ENCODE measurements around the gene SYMPK.

SYMPK gene

DNA sequence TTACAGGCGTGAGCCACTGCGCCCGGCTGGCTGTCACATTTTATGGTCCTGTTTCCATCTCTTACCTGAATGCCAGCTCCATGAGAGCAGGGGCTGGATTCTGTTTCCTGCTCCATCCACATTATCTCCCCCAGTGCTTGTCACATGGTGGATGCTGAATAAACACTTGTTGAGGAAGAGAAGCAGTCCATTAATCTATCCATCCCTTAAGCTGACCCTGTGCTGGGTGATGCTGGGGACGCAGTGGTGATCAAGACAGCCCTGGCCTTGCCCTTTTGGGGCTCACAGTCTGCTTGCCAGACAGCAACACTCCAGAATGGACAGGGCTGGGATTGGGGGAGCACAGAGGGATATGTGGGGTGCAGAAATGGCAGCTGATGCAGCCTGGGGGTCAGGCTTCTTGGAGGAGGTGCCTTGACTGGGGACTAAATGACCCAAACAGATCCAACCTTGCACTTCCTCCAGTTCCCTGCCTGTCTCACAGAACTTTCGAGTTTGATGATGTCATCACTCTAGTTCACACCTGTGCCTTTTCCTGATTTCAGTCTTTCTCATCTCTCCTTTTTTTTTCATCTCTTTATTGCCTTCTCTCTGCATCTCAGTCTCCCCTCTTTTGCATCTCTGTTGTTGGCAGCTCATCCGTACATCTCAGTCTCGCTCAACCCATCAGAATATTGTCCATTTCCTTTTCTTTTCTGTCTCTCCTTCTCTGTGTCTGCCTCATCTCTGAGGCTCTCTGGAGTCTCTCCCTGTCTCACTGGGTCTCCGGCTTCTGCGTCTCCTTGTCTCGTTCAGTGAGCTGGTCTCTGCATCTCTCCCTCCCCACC lies 18.3 kb upstream of the SYMPK start:
- H3K9me3 ChIP-seq (ENCODE audit: insufficient read depth, low read length): no peaks in the 10 kb centered on the region
- H3K4me2 ChIP-seq (ENCODE audit: low read length): peak overlapping the region; percentile 99
- H3K36me3 ChIP-seq (replicated peaks; ENCODE audit: low read depth, low read length): peaks cover 11% of the 10 kb centered on the region
- H3K4me3 ChIP-seq (ENCODE audit: low read length): peak overlapping the region; percentile 86
- peak overlapping the region; percentile 96 for H3K9ac ChIP-seq (ENCODE audit: low read length)
- H3K79me2 ChIP-seq (ENCODE audit: low read length): peaks cover 21% of the 10 kb centered on the region
- no peaks in the 10 kb centered on the region for H3K27me3 ChIP-seq (ENCODE audit: low read depth, low read length)
- TF ChIP-seq EZH2phosphoT487 (IDR thresholded peaks at IDR 0.05; ENCODE audit: low read depth) (no peak), CTCF (IDR thresholded peaks at IDR 0.05; ENCODE audit: low read depth, low read length) (no peak)
- H3K4me1 ChIP-seq (ENCODE audit: low read length): peaks cover 45% of the 10 kb centered on the region
- H2AFZ ChIP-seq (ENCODE audit: low read depth, low read length): peak overlapping the region; percentile 1; the same call in 1 of the 2 replicates
- peak overlapping the region; percentile 84 for H3K27ac ChIP-seq (ENCODE audit: low read length)
- no peaks in the 10 kb centered on the region for H4K20me1 ChIP-seq (ENCODE audit: insufficient read depth, low read length)

DNA sequence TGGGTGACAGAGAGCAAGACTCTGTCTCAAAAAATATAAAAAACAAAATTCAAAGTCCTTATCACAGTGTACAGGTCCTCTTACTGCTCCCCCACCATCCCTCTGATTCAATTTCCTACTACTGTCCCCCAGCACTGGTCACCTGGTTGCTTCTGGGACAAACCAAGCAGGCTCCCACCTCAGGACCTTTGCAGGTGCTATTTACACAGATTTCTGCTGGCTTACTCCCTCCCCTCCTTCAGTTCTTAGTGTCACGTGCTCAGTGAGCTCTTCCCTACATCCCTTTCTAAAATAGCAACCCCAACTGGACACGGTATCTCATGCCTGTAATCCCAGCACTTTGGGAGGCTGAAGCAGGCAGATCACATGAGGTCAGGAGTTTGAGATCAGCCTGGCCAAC lies 17.0 kb upstream of the SYMPK start:
- TF ChIP-seq CTCF (IDR thresholded peaks at IDR 0.05; ENCODE audit: low read depth, low read length) (no peak), EZH2phosphoT487 (IDR thresholded peaks at IDR 0.05; ENCODE audit: low read depth) (no peak)
- Histone ChIP-seq H3K4me1 (ENCODE audit: low read length) (peaks cover 53% of the 10 kb centered on the region), H3K4me2 (ENCODE audit: low read length) (no peak overlapping the region)

GRCh38 chr19:45879055-45879454 lies 16.1 kb upstream of the SYMPK start:
- no peaks in the 10 kb centered on the region for H4K20me1 ChIP-seq (ENCODE audit: insufficient read depth, low read length)
- H3K4me2 ChIP-seq (ENCODE audit: low read length): no peak overlapping the region
- H3K9ac ChIP-seq (ENCODE audit: low read length): no peak overlapping the region
- no peaks in the 10 kb centered on the region for H3K9me3 ChIP-seq (ENCODE audit: insufficient read depth, low read length)
- H3K4me1 ChIP-seq (ENCODE audit: low read length): peaks cover 49% of the 10 kb centered on the region
- peaks cover under 1% of the 10 kb centered on the region for H3K36me3 ChIP-seq (replicated peaks; ENCODE audit: low read depth, low read length)
- H3K27me3 ChIP-seq (ENCODE audit: low read depth, low read length): no peaks in the 10 kb centered on the region
- TF ChIP-seq CTCF (IDR thresholded peaks at IDR 0.05; ENCODE audit: low read depth, low read length): no peak
- no peak for TF ChIP-seq EZH2phosphoT487 (IDR thresholded peaks at IDR 0.05; ENCODE audit: low read depth)
- no peak overlapping the region for H3K4me3 ChIP-seq (ENCODE audit: low read length)
- peaks cover 5% of the 10 kb centered on the region for H3K79me2 ChIP-seq (ENCODE audit: low read length)
- no peak overlapping the region for H2AFZ ChIP-seq (ENCODE audit: low read depth, low read length)
- no peak overlapping the region for H3K27ac ChIP-seq (ENCODE audit: low read length)

More for the DNA sequence above, 17.0 kb upstream of the SYMPK start:
- Histone ChIP-seq H3K79me2 (ENCODE audit: low read length) (peaks cover 14% of the 10 kb centered on the region), H3K4me3 (ENCODE audit: low read length) (no peak overlapping the region), H3K27me3 (ENCODE audit: low read depth, low read length) (no peaks in the 10 kb centered on the region), H3K36me3 (replicated peaks; ENCODE audit: low read depth, low read length) (peaks cover 10% of the 10 kb centered on the region), H3K9me3 (ENCODE audit: insufficient read depth, low read length) (no peaks in the 10 kb centered on the region), H4K20me1 (ENCODE audit: insufficient read depth, low read length) (no peaks in the 10 kb centered on the region), H3K9ac (ENCODE audit: low read length) (no peak overlapping the region), H2AFZ (ENCODE audit: low read depth, low read length) (no peak overlapping the region), H3K27ac (ENCODE audit: low read length) (no peak overlapping the region)

- H3K4me3 ChIP-seq (ENCODE audit: low read length): no peak overlapping the region
- no peak overlapping the region for H3K9ac ChIP-seq (ENCODE audit: low read length)
- no peak overlapping the region for H3K27ac ChIP-seq (ENCODE audit: low read length)
- TF ChIP-seq EZH2phosphoT487 (IDR thresholded peaks at IDR 0.05; ENCODE audit: low read depth) (no peak), CTCF (IDR thresholded peaks at IDR 0.05; ENCODE audit: low read depth, low read length) (no peak)
- H3K27me3 ChIP-seq (ENCODE audit: low read depth, low read length): no peaks in the 10 kb centered on the region
- H3K36me3 ChIP-seq (replicated peaks; ENCODE audit: low read depth, low read length): no peaks in the 10 kb centered on the region
- H4K20me1 ChIP-seq (ENCODE audit: insufficient read depth, low read length): no peaks in the 10 kb centered on the region
- no peak overlapping the region for H3K4me2 ChIP-seq (ENCODE audit: low read length)
- no peak overlapping the region; the same call in 1 of the 2 replicates for H2AFZ ChIP-seq (ENCODE audit: low read depth, low read length)
- peaks cover 45% of the 10 kb centered on the region for H3K4me1 ChIP-seq (ENCODE audit: low read length)
- no peaks in the 10 kb centered on the region for H3K79me2 ChIP-seq (ENCODE audit: low read length)
- no peaks in the 10 kb centered on the region for H3K9me3 ChIP-seq (ENCODE audit: insufficient read depth, low read length)
These were observed 15.3 kb upstream of the SYMPK start for GRCh38 chr19:45878043-45878794.
